Measurements from ENCODE around the gene USP40. TPM values are rescaled to one million over a fixed set of nuclear protein-coding genes. Genes with fewer than 3 reads are reported as not detected.

Gene USP40
- total and polyA plus RNA-seq, 2 of the 8 experiments (the other 6 are each of a cell fraction or from before 2014, with no cell fraction given) = 12.0 to 15.7 TPM

- no peak overlapping the region for H4K5ac ChIP-seq (ENCODE audit: insufficient read length, low read depth, low read length)
- TF ChIP-seq EZH2 (IDR thresholded peaks at IDR 0.05; ENCODE audit: low read depth, low read length, severe bottlenecking) = no peak
- no peak for TF ChIP-seq CTCF (IDR thresholded peaks at IDR 0.05; ENCODE audit: control extremely low read depth in 1 of 3, insufficient read depth in 1 of 3, low read depth in 1 of 3, low read length in 3 of 3)
Observed at GRCh38 chr2:233546101-233546500, 20.5 kb downstream of the USP40 start.

More at GRCh38 chr2:233546101-233546500, 20.5 kb downstream of the USP40 start:
- Histone ChIP-seq H3K4me2 (ENCODE audit: insufficient read depth in 1 of 2, low read depth in 2 of 2, low read length in 2 of 2) (no peak overlapping the region), H3K4me1 (replicated peaks in 1 of 4; ENCODE audit: control insufficient read depth in 3 of 4, insufficient read depth in 4 of 4, low read length in 3 of 4) (peaks cover 0 to 3% (median 0%) of the 10 kb centered on the region in 4 experiments; a peak in 2 of 7 replicates), H3K9ac (replicated peaks in 1 of 4; ENCODE audit: extremely low read depth in 1 of 4, low read depth in 3 of 4, low read length in 3 of 4) (no peak overlapping the region), H4K91ac (replicated peaks; ENCODE audit: insufficient read length, low read length) (no peak overlapping the region), H3K23me2 (ENCODE audit: low read depth, low read length) (no peaks in the 10 kb centered on the region), H3K27me3 (replicated peaks in 1 of 4; ENCODE audit: control insufficient read depth in 3 of 4, extremely low read depth in 1 of 4, insufficient read depth in 3 of 4, low read length in 3 of 4) (no peaks in the 10 kb centered on the region), H4K20me1 (replicated peaks in 1 of 2; ENCODE audit: control insufficient read depth in 1 of 2, insufficient read depth in 2 of 2, low read length in 2 of 2) (no peaks in the 10 kb centered on the region), H3K9me3 (ENCODE audit: insufficient read depth in 2 of 2, low read depth in 1 of 2, low read length in 1 of 2) (no peaks in the 10 kb centered on the region), H3K23ac (ENCODE audit: insufficient read length) (no peak overlapping the region), H2BK5ac (ENCODE audit: low read depth, low read length) (no peak overlapping the region), H3K79me1 (ENCODE audit: low read depth, low read length) (no peaks in the 10 kb centered on the region), H2AFZ (ENCODE audit: low read length) (no peak overlapping the region), H4K8ac (ENCODE audit: extremely low read depth, insufficient read depth, low read length) (no peak overlapping the region), H3K4me3 (ENCODE audit: extremely low read depth in 1 of 4, insufficient read depth in 2 of 4, low read depth in 3 of 4, low read length in 4 of 4) (no peak overlapping the region), H3K18ac (ENCODE audit: extremely low read depth, low read length) (no peak overlapping the region), H2BK20ac (ENCODE audit: low read length) (no peak overlapping the region), H2BK120ac (replicated peaks; ENCODE audit: low read depth, low read length) (no peak overlapping the region), H3K14ac (ENCODE audit: insufficient read length) (no peak overlapping the region), H3K79me2 (ENCODE audit: control insufficient read depth in 1 of 2, insufficient read depth in 2 of 2, low read length in 2 of 2) (no peaks in the 10 kb centered on the region), H2BK12ac (ENCODE audit: low read depth, low read length) (no peak overlapping the region), H3K27ac (ENCODE audit: low read depth, low read length) (no peak overlapping the region), H2AK5ac (ENCODE audit: low read depth, low read length) (no peak overlapping the region), H3K56ac (replicated peaks; ENCODE audit: insufficient read length, low read depth, low read length) (no peak overlapping the region), H2BK15ac (ENCODE audit: low read length) (no peak overlapping the region), H3K4ac (replicated peaks; ENCODE audit: insufficient read length, low read depth, low read length) (no peak overlapping the region), H3K36me3 (ENCODE audit: control insufficient read depth in 2 of 4, insufficient read depth in 4 of 4, low read length in 3 of 4) (no peaks in the 10 kb centered on the region)
- CTCF ChIA-PET (ENCODE audit: partially characterized antibody) = no interaction called here
- POLR2A ChIA-PET (ENCODE audit: partially characterized antibody) = no interaction called here
- FAIRE-seq (no peak), DNase-seq (ENCODE audit: low read depth in 1 of 2, low spot score in 2 of 2) (no peak)
